Measurements from ENCODE around the gene CA11.
A peak's percentile ranks its signal among the peaks of the same experiment; 100 is the strongest.

Gene CA11

GRCh38 chr19:48619692-48620585 is 26.0 kb downstream of the CA11 start:
- no peak for DNase-seq (ENCODE audit: low read depth)
- peak overlapping the region; percentile 100 for H3K4me3 ChIP-seq (replicated peaks; ENCODE audit: low read depth, low read length)
- no peak for TF ChIP-seq CTCF (IDR thresholded peaks at IDR 0.05; ENCODE audit: low read length, missing control alignments)

- DNase-seq (ENCODE audit: low read depth), result peak; percentile 100
- TF ChIP-seq CTCF (IDR thresholded peaks at IDR 0.05; ENCODE audit: low read length, missing control alignments), result no peak
- peak within 1 kb of the TSS; percentile 100 for H3K4me3 ChIP-seq (replicated peaks; ENCODE audit: low read depth, low read length)
Observed at GRCh38 chr19:48618916-48619691, 26.9 kb downstream of the CA11 start, which contains the start of the genes RPL18 and SPHK2. Gene RPL18, minus strand, starts transcription at chr19:48619178. Its CDS starts 35 bp downstream, at chr19:48619143. Gene SPHK2, plus strand, starts transcription at chr19:48619506. Its CDS starts 1,009 bp downstream, at chr19:48620515.

- no peak for DNase-seq (ENCODE audit: low read depth)
- TF ChIP-seq CTCF (IDR thresholded peaks at IDR 0.05; ENCODE audit: low read length, missing control alignments), result no peak
- peak overlapping the region; percentile 100 for H3K4me3 ChIP-seq (replicated peaks; ENCODE audit: low read depth, low read length)
Observed at GRCh38 chr19:48618278-48618915, 27.6 kb downstream of the CA11 start.

- peak; percentile 20 for TF ChIP-seq CTCF (IDR thresholded peaks at IDR 0.05; ENCODE audit: low read length, missing control alignments)
- H3K4me3 ChIP-seq (replicated peaks; ENCODE audit: low read depth, low read length), result peak overlapping the region; percentile 100
- DNase-seq (ENCODE audit: low read depth), result no peak
Observed at GRCh38 chr19:48617146-48617937, 28.6 kb downstream of the CA11 start.

- TF ChIP-seq CTCF (IDR thresholded peaks at IDR 0.05; ENCODE audit: low read length, missing control alignments), result no peak
- H3K4me3 ChIP-seq (replicated peaks; ENCODE audit: low read depth, low read length), result peak overlapping the region; percentile 100
- DNase-seq (ENCODE audit: low read depth), result no peak
Observed at GRCh38 chr19:48616491-48617056, 29.4 kb downstream of the CA11 start.

GRCh38 chr19:48616041-48616436 is 29.9 kb downstream of the CA11 start:
- DNase-seq (ENCODE audit: low read depth), result no peak
- no peak for TF ChIP-seq CTCF (IDR thresholded peaks at IDR 0.05; ENCODE audit: low read length, missing control alignments)
- H3K4me3 ChIP-seq (replicated peaks; ENCODE audit: low read depth, low read length), result no peak overlapping the region

Data from fibroblast of pulmonary artery (primary cell).